ENCODE data around the gene SLC16A11.

SLC16A11 gene

GRCh38 chr17:7025245-7025644 lies 18.6 kb downstream of the SLC16A11 start:
- no peak for DNase-seq

- no peak for DNase-seq
These were observed 19.5 kb downstream of the SLC16A11 start for GRCh38 chr17:7024402-7024785.

GRCh38 chr17:7023576-7024401 lies 20.1 kb downstream of the SLC16A11 start:
- DNase-seq, result peak; percentile 93

- no peak for DNase-seq
These were observed 20.9 kb downstream of the SLC16A11 start, which contains the start of gene BCL6B for GRCh38 chr17:7022781-7023571. Gene BCL6B (plus strand): TSS chr17:7023050. CDS start chr17:7023672, 622 bp downstream.

- peak; percentile 67 for DNase-seq
These were observed 21.7 kb downstream of the SLC16A11 start for GRCh38 chr17:7021993-7022778.

GRCh38 chr17:7020894-7021664 lies 22.8 kb downstream of the SLC16A11 start:
- DNase-seq, result no peak

- no peak for DNase-seq
These were observed 23.9 kb downstream of the SLC16A11 start for GRCh38 chr17:7019839-7020519.

- no peak for DNase-seq
These were observed 24.5 kb downstream of the SLC16A11 start for GRCh38 chr17:7019367-7019766.

GRCh38 chr17:7018331-7018964 lies 25.4 kb downstream of the SLC16A11 start:
- DNase-seq, result no peak

GRCh38 chr17:7017827-7018200 lies 26.1 kb downstream of the SLC16A11 start:
- DNase-seq, result no peak

GRCh38 chr17:7016886-7017826 lies 26.7 kb downstream of the SLC16A11 start:
- DNase-seq, result no peak

- no peak for DNase-seq
These were observed 27.5 kb downstream of the SLC16A11 start for GRCh38 chr17:7016418-7016817.

GRCh38 chr17:7014995-7015958 lies 28.6 kb downstream of the SLC16A11 start:
- DNase-seq, result peak; percentile 80

GRCh38 chr17:7014261-7014994 lies 29.5 kb downstream of the SLC16A11 start:
- peak; percentile 97 for DNase-seq

GRCh38 chr17:7011942-7012254 lies 32.0 kb downstream of the SLC16A11 start:
- no peak for DNase-seq

- no peak for DNase-seq
These were observed 32.5 kb downstream of the SLC16A11 start for GRCh38 chr17:7011415-7011814.

- DNase-seq, result no peak
These were observed 33.4 kb downstream of the SLC16A11 start for GRCh38 chr17:7010523-7010922.

GRCh38 chr17:7007143-7007542 lies 36.7 kb downstream of the SLC16A11 start:
- DNase-seq, result no peak

Measured in effector CD4-positive, alpha-beta T cell (primary cell).